NCI-H524 treated with DMSO at 0.1 percent for 48 hours (cell line): ENCODE results near the gene GSDME.

ENCODE experiments used
- DNase-seq: peaks from one replicate; lab custom pipeline; 2025; lab: John Stamatoyannopoulos, UW

GSDME gene

GRCh38 chr7:24704311-24704710, 53.0 kb downstream of the GSDME start:
- no peak for DNase-seq

GRCh38 chr7:24703296-24703695, 54.0 kb downstream of the GSDME start:
- DNase-seq: no peak

- DNase-seq: no peak
These were observed 54.5 kb downstream of the GSDME start for GRCh38 chr7:24702755-24703154.

- peak; percentile 5 for DNase-seq
These were observed 55.7 kb downstream of the GSDME start for GRCh38 chr7:24701261-24702235.

GRCh38 chr7:24700521-24701260, 56.6 kb downstream of the GSDME start:
- no peak for DNase-seq

- DNase-seq: no peak
These were observed 58.6 kb downstream of the GSDME start for GRCh38 chr7:24698531-24699266.

GRCh38 chr7:24697416-24697815, 59.8 kb downstream of the GSDME start:
- DNase-seq: no peak

GRCh38 chr7:24692592-24692991, 64.7 kb downstream of the GSDME start:
- no peak for DNase-seq

- DNase-seq: no peak
These were observed 67.0 kb downstream of the GSDME start for GRCh38 chr7:24690251-24690650.

- DNase-seq: no peak
These were observed 71.6 kb downstream of the GSDME start for GRCh38 chr7:24685708-24686107.

GRCh38 chr7:24670782-24671181, 86.5 kb downstream of the GSDME start:
- DNase-seq: no peak

- no peak for DNase-seq
These were observed 87.2 kb downstream of the GSDME start for GRCh38 chr7:24669971-24670591.

GRCh38 chr7:24668927-24669635, 88.2 kb downstream of the GSDME start:
- DNase-seq: no peak

GRCh38 chr7:24665564-24666294, 91.5 kb downstream of the GSDME start:
- no peak for DNase-seq

- no peak for DNase-seq
These were observed 96.7 kb downstream of the GSDME start for GRCh38 chr7:24660546-24660945.

GRCh38 chr7:24659505-24659904, 97.8 kb downstream of the GSDME start:
- DNase-seq: no peak

- no peak for DNase-seq
These were observed 99.3 kb downstream of the GSDME start for GRCh38 chr7:24657980-24658379.

- no peak for DNase-seq
These were observed 100.7 kb downstream of the GSDME start for GRCh38 chr7:24656608-24657007.

- no peak for DNase-seq
These were observed 103.0 kb downstream of the GSDME start for GRCh38 chr7:24654305-24654704.

- DNase-seq: no peak
These were observed 103.8 kb downstream of the GSDME start for GRCh38 chr7:24653316-24654085.
